RPMI7951 (cell line): ENCODE measurements around the gene RAD51B. TPM values are rescaled to one million over a fixed set of nuclear protein-coding genes. Genes with fewer than 3 reads are reported as not detected.
"Not testable (repeated sequence)": the region's sequence is repeated elsewhere in the genome, so short reads cannot be mapped to it uniquely, and the experiment has no call there.

Source experiments
- DNase-seq: peaks from one replicate; pipeline ENCODE4 v3.0.0-alpha.2; 2012; ENCODE audit warnings: low read depth
- total RNA-seq: library from RNA; depleted of rRNA; stranded (reverse); fragments of >200 nt; shearing (Covaris generic); gene quantifications from 2 replicates; pipeline ENCODE4 v1.2.3, GENCODE V29; 2014

The RAD51B gene
- total RNA-seq, 1 experiment from 2014 or later, result 10.9 TPM

DNA sequence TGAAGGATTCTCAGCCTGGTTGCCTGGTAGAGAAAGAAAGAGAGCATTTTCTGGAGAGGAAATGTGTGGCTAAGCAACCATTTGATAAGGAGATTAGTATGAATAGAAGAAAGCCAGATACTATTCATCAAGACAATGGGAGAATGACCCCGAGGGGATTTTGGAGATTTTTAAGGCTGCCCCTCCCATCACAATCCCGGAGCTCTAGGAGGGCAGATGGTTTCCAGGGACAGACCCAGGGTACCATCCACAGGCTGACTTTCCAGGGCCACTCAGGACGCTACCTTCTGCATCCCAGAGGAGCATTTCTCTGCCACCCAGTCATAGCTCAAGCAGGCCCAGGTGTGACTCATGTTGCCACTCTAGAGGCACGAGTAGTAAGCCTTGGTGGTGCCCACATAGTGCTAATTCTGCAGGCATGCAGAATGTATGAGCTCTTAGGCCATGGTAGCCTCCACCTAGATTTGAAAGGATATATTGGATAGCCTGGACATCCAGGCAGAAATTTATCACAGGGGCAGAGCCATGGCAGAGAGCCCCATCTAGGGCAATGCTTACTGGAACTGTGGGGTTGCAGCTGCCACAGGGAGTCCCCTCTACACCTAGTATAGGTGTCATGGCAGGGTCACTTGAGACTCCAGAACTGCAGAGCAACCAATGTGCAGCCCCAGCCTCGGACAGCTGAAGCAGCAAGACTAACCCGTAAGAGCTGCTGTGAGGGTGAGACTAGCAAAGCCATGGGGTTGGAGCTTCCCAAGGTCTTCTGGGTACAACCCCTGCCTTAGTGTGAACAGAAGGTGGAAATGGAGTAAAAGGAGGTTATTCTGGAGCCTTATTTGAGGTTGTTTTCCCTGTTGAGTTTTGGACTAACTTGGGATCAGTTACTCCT lies 607.3 kb downstream of the RAD51B start:
- no peak for DNase-seq

DNA sequence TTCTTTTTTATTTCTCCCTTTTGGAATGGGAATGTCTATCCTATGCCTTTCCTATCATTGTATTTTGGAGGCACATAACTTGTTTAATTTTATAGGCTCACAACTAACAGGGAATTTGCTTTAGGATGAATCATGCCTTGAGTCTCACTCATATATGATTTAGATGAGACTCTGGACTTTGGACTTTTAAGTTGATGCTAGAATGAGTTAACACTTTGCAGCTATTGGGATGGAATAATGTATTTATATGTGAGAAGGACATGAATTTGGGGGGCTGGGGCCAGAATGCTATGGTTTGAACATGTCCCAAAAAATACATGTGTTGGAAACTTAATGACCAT lies 607.9 kb downstream of the RAD51B start:
- no peak for DNase-seq

DNA sequence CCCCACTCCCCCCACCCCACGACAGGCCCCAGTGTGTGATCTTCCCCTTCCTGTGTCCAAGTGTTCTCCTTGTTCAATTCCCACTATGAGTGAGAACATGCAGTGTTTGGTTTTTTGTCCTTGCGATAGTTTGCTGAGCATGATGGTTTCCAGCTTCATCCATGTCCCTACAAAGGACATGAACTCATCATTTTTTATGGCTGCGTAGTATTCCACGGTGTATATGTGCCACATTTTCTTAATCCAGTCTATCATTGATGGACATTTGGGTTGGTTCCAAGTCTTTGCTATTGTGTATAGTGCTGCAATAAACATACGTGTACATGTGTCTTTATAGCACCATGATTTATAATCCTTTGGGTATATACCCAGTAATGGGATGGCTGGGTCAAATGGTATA lies 609.3 kb downstream of the RAD51B start:
- not testable (repeated sequence) for DNase-seq

GRCh38 chr14:68434173-68434572 lies 614.6 kb downstream of the RAD51B start:
- not testable (repeated sequence) for DNase-seq

DNA sequence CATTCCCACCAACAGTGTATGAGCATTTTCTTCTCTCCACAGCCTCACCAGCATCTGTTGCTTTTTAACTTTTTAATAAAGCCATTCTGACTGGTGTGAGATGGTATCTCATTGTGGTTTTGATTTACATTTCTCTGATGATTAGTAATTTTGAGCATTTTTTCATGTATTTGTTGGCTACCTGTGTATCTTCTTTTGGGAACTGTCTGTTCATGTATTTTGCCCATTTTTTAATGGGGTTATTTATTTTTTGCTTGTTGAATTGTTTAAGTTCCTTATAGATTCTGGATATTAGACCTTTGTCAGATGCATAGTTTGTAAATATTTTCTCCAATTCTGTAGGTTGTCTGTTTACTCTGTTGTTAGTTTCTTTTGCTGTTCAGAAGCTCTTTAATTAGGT lies 616.1 kb downstream of the RAD51B start:
- not testable (repeated sequence) for DNase-seq

GRCh38 chr14:68439676-68440075 lies 620.1 kb downstream of the RAD51B start:
- DNase-seq, result no peak

GRCh38 chr14:68440820-68441219 lies 621.2 kb downstream of the RAD51B start:
- no peak for DNase-seq

DNA sequence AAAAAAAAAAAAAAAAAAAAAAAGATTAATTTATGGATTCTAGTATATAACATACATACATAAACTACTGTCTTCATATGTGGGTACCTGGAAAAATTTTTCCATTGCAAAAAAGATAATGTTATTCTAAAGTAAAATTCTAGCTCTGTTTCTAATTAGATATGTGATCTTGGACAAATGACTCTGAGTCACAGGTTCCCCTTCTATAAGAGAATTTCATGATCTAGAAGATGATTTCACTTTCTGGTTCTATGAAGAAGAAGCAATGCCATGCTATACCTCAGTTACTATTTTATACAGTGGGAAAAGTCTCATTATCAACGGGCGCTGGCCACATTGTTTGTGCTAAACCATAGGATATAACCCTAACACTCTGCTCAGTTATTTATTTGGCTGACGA lies 622.0 kb downstream of the RAD51B start:
- DNase-seq, result no peak

- peak; percentile 91 for DNase-seq
Observed at GRCh38 chr14:68442828-68443629, 623.5 kb downstream of the RAD51B start.

- peak; percentile 97 for DNase-seq
Observed at GRCh38 chr14:68444449-68445168, 625.0 kb downstream of the RAD51B start.

DNA sequence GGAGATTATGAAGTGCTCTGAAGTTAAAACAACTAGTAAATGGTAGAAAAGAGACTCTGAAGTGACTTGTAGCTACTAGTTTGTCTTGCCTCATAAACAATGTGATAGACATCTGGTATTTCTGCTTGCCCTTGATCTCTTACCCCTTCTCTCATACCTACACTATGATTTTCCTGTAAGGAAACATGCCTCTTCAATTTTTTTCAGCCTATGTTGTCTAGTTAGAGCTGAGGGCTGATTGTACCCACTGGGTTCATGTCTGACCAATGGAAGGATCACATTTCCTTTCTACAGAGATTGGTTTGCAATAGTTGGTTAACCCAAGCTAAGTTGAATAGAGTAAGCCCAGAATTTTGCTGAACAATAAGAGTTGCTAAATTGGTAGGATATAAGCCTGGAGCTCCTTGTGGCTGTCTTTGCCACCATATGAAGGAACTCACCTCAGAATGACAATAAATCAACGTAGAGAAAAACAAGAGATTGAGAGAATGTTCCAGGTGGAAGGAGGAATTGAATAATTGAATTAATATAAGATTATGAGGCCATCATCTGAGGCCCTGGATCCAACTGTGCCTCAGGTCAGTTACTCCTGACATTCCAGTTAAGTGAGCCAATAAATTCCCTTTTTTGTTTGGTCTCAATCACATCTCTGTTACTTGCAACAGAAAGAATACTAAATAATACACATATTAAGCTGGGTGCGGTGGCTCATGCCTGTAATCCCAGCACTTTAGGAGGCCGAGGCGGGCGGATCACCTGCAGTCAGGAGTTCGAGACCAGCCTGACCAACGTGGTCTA lies 626.9 kb downstream of the RAD51B start:
- no peak for DNase-seq

- no peak for DNase-seq
Observed at GRCh38 chr14:68447581-68448251, 628.1 kb downstream of the RAD51B start.

DNA sequence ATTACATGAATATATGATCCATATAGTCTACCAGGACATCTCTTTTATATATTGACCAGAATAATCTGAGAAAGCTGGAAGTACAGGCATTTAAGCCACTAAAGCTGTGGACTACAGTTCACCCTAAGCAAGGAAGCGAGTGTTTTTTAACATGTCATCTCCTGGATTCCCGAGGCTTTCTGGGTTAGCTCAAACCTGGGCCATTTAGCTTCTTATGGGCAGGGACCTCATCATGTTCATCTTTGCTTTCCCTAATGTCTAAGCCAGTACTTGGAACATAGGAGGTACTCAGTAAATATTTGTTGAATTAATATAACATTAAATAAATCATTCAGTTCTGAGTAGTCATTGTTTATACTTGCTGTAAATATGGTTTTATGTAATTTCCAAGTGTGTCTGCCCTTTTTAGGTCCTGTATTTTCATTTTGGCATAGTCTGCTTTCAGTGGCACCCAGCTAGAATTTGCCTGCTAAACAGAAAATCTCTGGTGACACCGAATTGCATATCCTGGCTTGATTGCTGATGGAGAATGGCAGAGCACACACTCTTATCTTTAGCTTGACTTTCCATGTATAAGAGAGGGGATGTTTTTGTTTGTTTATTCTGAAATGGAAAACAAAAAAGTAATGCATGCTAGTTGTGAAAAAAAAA lies 628.8 kb downstream of the RAD51B start:
- no peak for DNase-seq

- peak; percentile 35 for DNase-seq
Observed at GRCh38 chr14:68449561-68450181, 630.1 kb downstream of the RAD51B start.

DNA sequence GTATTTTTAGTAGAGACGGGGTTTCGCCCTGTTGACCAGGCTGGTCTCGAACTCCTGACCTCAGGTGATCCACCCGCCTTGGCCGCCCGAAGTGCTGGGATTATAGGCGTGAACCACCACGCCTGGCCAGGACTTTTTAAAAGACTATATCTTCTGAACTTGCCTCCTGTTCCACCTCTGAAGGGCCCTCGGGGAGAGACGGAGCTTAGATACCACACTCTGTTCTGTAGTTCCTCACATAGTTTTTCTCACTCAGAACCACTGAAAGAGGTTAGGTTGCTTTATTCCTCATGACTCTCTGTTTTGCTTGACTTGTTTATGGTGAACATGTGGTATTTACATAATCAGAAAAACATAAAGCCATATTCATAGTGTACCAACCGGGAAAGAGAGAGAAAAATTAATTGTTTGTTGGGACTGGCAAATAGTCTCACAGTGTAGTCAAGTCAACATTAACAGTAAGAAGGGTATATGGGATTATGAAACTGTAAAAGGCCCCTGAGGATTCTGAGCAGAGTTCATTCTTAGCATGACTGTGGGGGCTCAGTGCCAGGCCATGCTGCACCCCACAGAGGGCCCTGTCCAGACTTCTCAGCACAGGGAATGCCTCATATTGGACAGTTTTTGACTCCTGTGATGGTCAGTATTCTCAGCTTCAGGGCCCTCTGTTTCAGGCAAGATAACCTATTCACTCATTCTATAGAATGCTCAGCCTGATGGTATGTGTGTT lies 631.0 kb downstream of the RAD51B start:
- no peak for DNase-seq

- no peak for DNase-seq
Observed at GRCh38 chr14:68451696-68452373, 632.3 kb downstream of the RAD51B start.

DNA sequence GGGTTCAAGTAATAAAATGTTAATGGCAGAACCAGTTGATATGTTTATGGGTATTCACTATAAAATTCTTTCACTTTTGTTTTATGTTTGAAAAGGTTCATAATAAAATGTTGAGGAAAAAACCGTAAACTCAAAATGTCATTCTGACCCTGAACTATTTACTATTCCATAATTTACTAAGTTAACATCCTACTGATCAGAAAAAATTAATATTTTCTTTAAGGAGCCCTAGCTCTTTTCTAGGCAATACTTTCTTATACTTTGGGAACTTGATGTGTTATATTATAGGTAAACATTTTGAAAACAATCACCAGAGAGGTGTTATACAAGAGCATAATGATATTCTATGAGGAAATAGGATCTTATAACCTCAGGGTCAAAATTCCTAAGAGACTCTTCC lies 638.7 kb downstream of the RAD51B start:
- DNase-seq, result no peak

DNA sequence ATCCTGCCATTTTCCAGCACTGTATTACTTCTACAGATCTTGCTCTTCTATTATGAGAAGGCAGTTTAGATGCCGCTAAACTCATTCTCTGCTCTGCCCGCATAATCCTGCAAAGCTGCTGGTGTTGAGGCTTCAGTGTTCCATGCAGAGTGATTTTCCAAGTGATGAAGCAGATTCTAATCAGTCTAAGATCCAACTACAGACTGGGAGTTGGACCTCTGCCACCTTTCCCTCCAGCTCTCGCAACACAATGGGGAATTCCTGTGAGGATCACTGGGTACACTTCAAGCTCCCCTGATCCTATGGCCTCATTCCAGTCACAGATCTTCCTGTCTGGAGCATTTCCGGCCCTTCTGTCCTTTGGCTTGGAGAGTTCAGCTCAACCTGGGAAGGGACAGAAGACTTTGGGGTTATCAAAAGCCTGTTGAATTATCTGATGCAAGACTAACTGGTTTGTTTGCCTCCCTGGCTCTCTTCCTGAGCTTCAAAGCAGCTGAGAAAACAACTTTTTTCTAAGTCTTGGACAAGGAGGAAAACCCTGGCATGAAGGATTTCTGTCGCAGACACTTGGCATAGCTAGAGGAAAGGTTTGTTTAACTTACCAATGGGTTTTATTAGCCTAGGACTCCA lies 639.4 kb downstream of the RAD51B start:
- DNase-seq, result peak; percentile 100
